CD4-positive, alpha-beta T cell treated with Interleukin-2 at 100 ng/mL for 4 hours (primary cell): ENCODE measurements around the gene MAP3K20.
A peak's percentile ranks its signal among the peaks of the same experiment; 100 is the strongest.
"Not testable (repeated sequence)": the region's sequence is repeated elsewhere in the genome, so short reads cannot be mapped to it uniquely, and the experiment has no call there.

Experiments
- DNase-seq: peaks from one replicate; pipeline ENCODE4 v3.0.0-alpha.2; 2020; ENCODE audit warnings: low spot score

MAP3K20 gene

DNA sequence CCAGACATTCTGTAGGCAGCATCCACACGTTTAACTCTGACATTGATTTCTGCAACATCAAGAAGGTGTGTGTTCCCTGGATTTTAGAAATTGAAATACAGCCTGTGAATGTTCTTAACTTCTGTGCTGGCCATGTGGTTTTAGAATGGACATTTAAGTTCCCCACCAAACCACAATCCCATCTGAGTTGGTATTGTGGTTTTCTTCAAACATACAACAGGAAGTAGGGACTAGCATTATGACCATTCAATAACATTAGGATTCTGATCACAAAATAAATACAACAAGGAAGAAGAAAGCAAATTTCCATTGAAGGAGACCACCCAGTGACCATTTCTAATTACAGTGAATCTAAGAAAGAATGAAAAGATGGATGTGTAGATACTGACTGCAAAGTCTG, 51.2 kb downstream of the MAP3K20 start:
- DNase-seq = no peak

DNA sequence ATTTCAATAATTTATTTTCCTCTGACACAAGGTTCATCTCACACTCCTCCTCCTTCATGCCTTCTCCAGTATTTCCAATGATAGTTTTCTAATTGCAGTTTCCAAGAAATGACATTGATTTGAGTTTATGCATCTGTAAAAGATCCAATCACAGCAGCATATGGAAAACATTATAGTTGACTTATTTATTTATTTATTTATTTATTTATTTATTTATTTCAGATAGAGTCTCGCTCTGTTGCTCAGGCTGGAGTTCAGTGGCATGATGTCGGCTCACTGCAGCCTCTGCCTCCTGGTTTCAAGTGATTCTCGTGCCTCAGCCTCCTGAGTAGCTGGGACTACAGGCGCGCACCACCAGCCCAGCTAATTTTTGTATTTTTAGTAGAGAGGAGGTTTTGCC, 52.5 kb downstream of the MAP3K20 start:
- DNase-seq = not testable (repeated sequence)

DNA sequence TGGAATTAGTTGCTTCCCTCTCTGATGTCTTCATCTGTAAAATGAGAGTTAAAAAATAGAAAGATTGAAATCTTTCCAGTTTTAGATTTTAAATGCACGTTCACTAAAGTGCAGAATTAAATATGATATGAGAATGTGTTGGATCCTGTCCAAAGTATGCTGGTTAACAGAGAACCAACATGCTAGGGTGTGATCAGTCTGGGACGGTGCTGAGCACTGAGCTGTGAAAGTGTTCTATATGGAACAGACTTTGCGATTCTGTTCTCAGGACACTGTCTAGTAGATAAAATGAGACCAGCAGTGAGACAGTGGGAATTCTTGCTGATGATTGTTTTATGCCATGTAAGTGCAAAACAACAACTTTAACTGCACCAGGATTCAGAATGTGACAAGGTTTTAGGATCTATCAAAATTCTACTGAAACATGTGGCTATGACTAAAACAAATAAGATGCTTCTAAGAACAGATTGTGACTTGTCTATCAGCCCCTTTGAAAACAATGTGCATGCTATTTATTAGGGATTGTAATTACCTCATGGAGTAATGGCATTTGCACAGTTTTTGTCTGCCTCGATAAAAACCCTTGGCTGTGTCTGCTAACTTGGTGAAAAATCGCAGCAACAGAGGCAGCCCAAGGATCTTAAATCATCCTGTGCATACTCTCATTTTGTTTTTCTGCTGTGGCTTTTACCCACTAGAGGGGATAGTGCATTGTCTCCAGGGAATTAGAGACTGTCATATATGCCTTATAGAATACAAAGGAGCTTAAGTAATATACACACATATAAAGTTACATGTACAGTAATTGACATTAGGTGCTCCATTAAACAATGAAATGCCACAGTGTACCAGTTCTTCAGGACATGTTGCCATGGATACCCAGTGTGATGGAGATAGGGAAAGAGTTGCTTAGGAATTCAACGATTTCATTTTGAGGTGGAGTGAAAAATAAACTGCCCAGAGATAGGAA, 55.1 kb downstream of the MAP3K20 start:
- no peak for DNase-seq

DNA sequence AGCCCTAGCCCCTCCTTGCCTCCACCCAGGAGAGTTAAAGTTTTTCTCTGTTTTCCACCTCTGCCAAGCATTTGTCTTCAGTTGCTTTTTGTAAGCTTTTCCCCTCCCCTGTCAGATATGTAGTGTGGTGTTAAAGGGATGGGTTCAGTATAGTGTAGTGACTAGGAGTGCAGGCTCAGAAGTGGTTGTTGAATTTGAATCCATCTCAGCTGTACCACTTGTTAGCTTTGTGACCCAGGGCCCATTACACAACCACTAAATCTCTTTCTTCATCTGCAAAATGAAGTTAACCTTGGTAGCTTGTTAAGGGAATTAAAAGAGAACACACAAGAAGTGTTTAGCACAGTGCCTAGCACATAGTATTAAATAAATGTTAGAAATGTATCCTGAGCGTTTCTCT, 56.9 kb downstream of the MAP3K20 start:
- no peak for DNase-seq

DNA sequence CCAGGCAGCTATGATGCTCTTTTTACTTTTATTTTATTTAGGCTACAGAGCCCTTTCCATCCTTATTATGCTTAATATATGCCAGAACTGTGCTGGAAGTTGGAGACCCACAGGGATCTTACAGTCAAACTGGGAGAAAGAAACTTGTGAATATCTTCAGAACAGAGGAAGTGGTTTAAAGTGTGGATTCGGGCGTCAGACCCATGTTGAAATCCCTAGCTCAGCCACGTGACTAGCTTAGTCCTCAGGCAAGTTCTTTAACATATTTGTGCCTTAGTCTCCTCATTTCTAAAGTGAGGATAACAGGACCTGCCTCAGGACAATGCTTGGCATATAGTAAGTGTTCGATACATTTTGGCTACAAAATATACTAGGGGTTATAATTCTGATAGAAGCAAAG, 59.1 kb downstream of the MAP3K20 start:
- DNase-seq = no peak

DNA sequence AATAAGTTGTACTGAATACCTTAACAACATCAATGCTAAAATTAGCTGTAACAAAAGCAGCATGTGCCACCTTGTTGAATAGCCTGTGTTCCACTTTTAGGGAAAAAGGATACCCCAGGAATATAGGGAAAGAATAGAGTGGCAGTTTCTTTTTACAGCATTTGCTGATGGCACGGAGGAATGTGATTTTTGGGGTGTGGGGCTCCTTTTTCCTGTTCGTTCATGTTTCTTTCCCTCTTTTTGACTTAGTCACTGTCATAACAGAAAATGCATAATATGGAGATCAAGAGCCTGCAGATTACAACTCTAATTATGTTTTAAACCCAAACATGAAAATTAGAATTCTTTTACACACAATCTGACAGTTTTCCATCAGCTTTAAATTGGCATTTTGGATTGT, 60.4 kb downstream of the MAP3K20 start:
- no peak for DNase-seq

DNA sequence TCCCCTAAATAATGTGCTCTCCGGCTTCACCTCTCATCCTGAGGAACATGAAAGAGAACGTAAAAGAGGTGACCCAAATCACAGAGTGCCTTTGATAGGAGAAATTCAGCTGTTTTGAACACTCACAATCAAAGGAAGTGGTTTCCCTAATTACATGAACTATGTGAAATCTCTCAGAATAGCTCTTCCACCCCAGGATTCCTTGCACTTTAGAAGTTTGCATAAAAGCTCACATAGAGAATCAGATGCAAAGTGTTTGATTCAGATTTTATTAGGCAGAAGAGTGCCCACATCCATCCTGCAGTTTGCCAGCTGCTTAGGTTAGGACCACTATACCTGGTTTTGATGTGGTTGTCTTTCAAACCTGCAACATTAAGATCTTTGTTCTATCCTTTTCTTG, 61.0 kb downstream of the MAP3K20 start:
- DNase-seq = no peak

DNA sequence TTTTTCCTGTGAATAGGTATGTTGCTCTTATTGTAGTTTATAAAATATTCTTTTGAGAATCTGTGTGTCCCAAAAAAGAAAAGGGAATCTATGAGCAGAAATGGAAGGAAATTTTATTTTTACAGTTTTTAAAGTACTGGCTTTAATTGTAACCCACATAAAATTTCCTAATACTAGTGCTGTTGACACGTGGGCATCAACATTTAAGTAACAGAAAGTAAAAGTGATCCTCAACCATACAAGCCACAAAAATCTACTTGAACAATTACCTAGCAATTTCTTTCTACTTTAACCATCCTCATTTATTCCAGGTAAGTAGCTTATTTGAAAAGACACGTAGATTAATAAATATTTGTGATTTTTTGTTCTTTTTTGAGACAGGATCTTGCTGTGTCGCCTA, 62.0 kb downstream of the MAP3K20 start:
- DNase-seq = no peak

DNA sequence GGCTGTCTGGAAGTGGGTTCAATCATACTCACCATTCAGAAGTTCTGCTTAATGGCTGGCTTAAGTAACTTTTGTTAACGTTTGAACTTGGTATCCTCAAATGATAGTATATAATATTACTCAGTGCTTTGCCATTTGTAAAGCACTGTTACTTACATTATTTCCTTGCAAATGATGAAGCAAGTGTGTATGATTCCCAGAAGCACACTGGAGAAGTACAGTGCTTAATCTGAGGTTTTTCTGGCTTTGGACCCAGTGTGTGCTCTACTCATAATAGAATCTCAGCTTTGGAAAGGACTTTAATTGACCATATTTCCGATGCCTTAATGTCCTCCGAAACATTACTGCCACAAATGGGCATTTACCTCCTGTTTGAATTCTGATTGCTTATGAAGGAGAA, 63.3 kb downstream of the MAP3K20 start:
- no peak for DNase-seq

DNA sequence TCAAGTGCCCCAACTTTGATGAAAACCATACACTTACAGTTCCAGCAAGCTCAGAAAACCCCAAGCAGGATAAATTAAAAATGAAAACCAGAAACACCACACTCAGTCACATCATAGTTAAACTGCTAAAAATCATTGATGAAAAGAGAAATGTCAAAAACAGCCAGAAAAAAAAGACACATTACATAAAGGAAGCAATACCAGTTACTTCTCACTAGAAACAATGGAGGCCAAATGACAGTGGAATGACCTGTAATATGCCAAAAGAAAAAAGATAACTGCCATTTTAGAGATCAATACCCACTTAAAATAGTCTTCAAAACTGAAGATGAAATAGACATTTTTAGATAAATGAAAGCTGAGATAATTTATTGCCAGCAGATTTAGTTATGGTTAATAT, 66.0 kb downstream of the MAP3K20 start:
- DNase-seq = no peak

DNA sequence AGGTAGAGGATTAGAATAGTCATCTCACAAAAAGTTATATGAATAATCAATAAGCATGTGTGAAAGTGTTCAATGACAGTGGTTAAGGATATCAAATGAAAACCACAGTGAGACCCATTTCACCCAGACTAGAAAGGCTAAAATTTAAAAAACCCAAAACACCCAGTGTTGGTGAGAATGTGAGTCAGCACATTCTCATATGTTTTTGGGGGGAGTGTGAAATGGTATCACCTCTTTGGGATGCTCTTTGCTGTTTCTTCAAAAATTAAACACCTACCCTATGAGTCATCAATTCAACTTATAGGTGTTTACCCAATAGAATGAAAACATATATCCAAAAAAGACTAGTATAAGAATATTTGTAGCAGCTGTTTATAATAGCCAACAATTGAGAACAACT, 69.8 kb downstream of the MAP3K20 start:
- DNase-seq = peak; percentile 11

DNA sequence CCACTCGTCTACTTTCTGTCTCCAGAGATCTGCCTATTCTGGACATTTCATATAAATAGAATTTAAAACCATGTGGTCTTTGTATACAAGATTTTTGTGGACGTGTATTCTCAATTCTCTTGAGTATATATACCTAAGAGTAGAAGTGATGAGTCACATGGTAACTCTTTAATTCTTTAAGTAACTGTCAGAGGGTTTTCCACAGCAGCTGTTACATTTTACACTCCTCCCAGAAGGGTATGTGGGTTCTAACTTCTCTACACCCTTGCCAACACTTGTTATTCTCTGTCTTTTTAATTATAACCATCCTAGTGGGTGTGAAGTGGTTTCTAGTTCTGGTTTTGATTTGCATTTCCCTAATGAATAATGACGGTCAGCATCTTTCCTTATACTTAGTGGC, 70.9 kb downstream of the MAP3K20 start:
- no peak for DNase-seq

DNA sequence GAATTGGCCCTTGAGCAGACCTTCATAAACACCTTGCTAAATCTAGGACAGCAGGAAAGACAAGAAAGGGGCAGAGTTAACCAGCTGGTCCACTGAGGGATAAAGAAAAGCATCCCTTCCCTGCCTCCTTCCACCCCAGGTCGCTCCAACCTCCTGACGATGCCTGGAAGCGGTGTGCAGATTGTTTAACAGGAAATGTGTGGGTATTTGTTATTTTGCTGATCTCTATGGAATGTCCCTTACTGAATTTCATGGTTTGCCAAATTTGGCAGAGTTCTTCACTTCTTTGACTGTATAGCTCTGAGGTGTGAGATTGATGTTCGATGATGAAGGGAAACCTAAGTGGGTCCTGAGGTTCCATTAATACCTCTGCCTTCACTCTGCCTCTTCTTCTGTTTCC, 72.9 kb downstream of the MAP3K20 start:
- no peak for DNase-seq

DNA sequence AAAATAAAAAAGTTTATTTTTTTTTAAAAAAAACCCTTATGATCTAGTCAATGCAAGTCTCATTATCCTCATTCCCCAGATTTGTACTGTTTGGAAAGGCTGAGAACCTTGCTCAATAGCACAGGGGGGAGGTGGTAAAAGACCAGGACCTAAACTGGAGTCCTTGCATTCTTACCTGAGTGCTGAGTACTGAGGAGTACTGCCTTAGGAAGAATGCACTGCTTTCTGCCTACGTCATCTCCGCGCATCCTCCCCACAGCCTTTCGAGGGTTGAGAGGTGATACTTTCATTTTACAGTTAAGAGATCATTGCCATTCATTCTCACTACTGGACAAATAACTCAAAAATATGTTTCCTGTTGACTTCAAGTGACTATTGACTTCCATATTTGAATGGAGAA, 73.8 kb downstream of the MAP3K20 start:
- DNase-seq = peak; percentile 42

DNA sequence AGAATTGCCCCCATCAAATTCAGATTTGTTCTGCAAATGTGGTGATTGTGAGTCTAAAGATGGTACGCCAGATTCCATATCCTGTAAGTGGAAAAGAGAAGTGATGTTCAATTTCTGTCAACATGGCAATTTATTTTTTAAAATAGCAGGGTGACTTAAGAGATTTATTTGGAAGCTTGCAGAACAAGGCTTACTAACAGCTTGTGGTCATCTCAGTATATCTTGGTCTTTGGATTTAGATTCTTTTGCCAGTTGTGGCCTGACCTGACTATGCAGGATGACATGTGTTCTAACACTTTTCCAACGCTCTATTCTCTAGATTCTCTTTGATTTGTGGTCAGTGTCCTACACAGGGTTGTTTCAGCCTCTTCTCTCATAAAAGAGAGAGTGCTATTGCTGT, 74.4 kb downstream of the MAP3K20 start:
- no peak for DNase-seq

DNA sequence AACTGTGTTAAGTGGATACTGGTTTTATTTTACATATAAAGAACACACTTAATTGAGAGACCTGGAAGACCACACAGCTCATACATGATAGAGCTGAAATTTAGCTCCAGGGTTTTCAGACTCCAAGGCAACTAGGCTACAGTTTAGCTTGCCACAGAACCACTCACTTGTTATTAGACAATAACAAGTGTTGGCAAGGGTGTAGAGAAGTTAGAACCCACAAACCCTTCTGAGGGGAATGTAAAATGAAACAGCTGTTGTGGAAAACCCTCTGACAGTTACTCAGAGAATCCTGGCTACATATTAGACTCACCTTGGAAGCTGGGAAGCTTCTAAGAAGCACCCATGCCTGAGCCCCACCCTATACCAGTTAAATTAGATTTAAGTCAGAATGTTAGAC, 75.3 kb downstream of the MAP3K20 start:
- no peak for DNase-seq

DNA sequence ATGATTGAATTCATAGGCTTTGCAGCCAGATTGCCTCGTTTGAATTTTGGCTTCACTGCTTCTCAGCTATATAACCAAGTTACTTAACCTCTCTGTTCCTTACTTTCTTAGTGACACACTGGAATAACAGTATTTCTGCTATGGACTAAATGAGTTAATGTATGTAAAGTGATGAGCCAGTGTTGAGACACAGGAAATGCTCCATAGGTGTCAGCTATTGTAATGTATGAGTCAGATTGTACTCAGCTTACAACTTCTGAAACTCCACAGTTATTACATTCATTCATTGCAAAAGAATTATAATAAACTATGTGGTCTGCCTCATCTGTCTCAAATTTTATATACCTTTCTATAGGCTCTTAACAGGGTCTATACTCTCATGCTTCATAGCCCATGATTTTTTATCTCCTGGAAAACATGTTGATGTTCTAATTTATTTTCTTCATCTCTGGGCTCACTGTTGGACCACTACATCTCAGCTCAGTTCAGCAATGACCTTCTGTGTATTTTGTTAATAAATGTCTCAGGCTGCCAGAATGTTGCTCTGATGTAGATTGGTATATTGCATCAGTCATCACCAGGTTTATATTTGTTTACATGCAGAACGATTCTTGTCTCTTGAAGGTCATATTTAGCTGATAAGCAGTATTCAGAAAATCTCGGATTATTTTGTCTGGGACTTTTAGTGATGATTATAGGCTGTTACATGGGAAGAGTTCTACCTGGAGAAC, 76.2 kb downstream of the MAP3K20 start:
- no peak for DNase-seq

DNA sequence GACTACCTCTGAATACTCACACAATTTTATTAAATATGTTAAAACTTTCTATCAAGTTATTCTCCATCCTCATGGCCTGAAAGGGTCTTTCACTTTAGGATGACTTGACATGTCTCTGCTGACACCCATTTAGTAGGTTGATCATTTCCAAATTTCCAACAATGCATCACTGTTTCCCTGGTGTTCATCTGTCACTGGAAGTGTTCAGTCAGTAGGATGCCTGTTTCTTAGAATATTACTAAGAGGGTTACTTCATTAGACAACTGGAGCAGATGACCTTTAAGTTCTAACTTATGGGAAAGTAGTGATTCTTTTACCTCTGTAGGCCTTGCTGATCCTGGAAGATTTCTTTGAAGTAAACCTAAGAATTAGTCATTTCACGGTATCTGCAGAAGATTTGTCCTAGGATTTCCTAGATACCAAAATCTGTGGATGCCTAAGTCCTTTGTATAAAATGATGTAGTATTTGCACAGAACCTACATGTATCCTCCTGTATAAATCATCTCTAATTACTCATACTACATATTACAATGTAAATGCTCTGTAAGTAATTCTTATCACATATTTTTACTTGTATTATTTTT, 77.7 kb downstream of the MAP3K20 start:
- DNase-seq = no peak

DNA sequence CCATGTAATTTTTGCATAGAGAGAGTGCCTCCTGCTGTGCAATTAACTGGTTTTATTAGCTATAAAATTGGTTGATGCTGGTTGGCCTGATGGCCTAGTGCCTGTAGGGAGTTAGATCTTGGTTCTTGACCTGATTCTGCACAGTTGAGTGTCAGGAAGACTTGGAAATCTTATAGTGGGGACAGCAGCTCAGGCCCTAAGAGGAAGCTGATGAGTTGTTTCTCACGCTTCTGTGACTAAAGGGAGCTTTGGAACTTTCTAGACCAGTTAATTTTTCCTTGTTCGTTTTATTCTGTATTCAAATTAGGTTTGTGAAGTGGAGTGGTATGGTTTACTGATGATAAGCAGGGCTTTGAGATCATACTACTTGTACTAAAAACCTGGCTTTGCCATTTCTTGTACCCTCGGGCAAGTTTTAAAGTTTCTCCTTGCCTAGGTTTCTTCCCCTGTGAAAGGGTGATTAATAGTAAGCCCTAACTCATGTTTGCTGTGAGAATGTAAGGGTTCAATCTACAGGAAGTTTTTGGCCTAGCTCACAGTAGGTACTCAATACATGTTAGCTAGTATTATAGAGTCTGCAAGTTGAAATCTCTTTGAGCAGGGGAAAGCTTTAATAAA, 82.1 kb downstream of the MAP3K20 start:
- DNase-seq = no peak

DNA sequence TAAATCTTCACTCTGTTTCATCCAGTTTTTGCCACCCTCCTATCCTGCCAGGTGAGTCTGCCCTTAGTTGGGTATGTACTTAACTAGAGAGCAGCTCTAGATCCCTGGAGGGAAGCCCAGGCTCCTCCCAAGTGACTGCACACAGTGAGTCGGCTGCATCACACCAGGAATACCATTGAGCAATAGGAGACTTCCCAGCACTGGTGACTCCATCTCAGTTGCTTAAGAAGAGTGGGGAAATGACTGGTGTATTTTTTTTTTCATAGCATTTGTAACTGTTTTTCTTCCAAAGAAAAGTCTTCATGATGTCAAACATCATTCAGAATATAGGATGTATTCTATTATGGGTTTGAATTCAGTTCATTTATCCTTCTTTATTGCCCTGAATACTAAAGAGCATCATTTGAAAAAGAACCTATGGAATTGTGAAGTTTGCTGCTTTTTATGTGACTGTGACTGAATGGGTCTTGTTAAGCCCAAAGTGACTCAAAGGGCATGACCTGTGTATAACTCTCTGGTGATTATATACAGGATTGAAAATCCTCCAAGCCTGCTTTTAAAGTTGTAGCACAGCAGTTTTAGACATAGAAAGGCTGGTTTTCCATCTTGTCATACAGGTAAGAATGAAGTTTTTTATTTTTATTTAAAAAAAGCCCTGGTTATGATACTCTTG, 84.3 kb downstream of the MAP3K20 start:
- DNase-seq = no peak

DNA sequence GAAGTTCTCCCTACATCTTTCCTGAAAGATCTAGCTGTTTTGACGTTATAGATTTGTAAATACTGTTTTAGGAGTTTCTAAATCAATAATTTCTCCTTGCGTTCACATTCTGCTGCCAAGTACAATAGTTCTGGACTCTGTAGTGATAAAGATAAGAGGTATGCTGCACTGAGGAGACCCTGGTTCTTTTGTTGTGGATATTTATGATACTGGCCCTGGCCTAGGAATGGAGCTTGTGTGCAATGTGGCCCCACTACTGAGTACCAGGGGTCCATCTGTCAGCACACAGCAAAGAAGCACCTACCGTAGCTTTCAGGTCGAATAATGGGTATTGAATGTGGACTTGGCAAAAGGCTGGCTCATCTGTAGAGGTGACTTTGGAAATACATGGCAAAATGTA, 85.0 kb downstream of the MAP3K20 start:
- no peak for DNase-seq

DNA sequence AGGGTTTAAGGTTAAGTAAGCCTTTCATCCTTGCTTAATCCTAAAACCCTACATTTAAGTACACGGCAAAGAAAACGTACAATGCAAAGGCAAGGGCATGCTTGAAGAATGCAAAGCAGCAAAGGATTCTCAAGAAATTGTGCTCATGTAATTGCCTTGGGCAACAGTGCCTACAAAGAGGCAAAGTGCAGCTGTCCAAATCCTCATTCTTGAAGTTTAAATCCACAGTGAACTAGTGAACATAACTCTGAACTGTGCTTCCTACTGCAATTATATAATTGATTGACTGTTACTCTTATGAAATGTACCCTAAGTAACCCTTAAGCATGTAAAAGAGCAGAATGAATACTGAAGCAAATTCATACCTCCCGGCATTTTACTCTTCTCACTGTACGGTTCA, 85.4 kb downstream of the MAP3K20 start:
- no peak for DNase-seq
